GM12801 (cell line): ENCODE measurements around the gene SLAIN1.

Experiments used
- CTCF ChIP-seq: IDR thresholded peaks from one replicate; pipeline ENCODE4 v1.5.1; 2011; ENCODE audit warnings: control low read depth; ENCODE audit not compliant: insufficient read length; ENCODE audit errors: extremely low read depth

Gene SLAIN1

DNA sequence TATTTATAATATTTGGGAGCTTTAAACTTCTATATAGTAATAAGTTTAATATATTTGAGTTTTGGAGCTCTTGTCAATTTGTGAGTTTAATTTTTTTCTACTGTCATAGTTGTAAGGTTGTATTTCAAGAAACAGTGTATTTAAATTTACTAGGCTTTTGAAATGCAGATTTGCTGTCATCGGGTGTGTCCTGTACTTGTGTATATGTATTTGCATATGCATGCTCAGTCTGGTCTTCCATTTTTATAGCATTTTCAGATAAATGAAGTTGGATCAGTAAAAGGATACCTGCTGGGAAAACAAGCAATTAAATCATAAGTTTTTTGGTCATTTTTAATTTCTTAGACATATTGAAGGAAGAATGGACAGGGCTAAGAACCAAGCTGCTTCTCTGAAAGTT, 33.1 kb downstream of the SLAIN1 start:
- TF ChIP-seq CTCF, result no peak

DNA sequence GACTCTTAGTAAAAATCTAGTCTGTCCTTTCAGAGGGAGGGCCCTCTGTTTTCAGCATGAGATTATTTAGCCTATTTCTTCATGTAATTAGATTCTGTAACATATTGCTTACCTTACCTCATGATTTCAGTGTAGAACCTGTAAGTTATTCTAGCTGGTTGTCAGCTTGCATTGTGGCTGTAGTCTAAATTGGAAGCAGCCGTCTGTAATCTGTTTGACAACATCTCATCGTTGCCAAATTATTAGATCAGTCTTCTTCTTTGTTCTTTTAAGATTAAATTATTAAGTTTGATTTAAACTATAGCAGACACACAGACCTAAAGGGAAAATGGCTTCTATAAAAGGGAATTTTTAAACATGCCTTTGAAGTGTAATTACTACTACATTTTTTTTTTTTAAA, 34.8 kb downstream of the SLAIN1 start:
- no peak for TF ChIP-seq CTCF

- no peak for TF ChIP-seq CTCF
Observed at GRCh38 chr13:77733674-77734073, 36.2 kb downstream of the SLAIN1 start.

DNA sequence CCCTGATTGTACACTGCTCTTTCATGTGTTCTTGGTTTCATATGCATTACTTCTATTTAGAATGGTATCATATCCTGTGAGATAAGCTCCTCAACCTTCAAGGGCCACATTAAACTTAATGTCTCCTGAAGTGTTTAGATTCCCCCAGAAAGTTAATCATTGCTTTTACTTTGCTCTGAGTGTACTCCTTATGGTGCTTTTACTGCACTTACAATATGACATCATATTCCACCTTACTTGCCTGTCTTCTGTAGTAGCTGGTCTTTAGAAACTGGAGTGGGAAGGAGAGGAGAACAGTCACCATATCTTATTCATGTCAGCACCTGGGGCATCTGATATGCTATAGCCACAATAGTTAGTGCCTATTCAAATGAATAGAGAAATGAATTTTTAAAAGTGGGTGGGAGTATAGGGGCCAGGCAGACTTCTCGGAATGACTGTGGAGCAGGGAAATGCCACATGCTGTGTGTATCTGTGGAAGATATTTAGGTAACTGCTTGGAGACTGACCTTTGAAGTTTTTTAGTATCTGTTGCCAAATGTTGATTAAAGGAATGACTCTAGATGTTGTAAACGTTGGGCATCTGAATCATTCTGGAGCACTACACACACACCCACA, 40.2 kb downstream of the SLAIN1 start:
- TF ChIP-seq CTCF, result no peak

DNA sequence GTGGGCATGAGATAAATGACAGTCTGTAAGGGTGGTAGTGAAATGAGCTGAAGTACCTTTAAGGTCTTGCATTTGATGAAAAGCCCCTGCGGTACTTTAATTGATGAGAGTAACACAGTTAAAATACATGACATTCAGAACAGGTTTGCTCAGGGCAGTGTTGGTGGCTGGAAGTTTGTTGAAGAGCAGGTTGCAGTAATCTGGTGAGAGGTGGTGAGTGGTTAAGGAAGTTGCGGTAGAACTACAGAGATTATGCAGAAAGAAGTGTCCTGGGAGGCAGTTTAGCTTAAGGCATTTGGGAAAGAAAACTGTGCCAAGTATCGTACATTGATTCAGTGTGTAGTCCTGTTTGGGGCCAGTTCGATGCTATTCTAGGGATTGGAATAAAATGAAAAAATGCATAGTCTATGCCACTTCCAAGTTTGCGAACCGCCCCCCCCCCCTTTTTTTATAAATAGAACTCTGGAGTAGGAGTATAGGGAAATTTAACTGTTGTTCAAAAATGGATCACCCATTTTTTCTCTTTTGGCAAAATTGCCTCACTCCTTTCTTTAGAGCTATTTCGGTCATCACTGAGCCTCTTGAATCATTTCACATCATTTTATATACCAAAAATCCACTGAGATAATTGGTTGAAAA, 42.7 kb downstream of the SLAIN1 start:
- TF ChIP-seq CTCF, result no peak

DNA sequence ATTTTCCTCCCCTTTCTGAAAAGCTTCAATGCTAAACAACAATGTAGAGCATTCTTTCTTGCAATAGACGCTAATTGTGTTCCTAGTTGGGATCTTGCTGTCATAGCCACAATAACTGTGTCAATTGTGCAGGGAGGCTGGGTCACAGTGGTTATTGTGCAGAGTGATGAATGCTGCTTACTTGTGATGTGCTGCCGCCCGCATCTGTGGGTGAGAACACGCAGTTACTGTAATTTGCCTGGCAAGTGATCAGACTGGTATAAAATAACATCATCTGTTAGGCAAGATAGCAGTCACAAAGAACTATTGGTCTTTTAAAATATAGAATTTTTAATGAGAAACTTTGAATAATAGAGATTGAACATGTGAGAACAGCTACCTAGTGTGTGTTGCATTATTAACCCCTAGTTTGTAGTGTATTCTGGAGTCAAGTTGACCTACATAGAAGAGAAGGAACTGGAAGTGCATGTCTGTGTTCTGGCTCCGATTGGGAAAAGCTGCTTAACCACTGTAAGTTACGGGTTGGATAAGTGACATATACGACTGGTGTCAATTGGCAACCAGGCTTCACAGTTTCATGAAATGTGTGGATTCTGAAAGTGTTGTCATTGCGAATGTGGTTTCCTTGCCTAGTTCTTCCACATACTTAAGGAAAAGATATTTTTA, 43.6 kb downstream of the SLAIN1 start:
- TF ChIP-seq CTCF, result no peak

GRCh38 chr13:77741597-77741972, 44.1 kb downstream of the SLAIN1 start:
- TF ChIP-seq CTCF, result no peak
